Mammary epithelial cell (primary cell): ENCODE results near the gene BRD3OS.

Source experiments
- CTCF ChIP-seq, 2 donors: IDR thresholded peaks in 1 of 2; conservative IDR thresholded peaks in 1 of 2; 2 replicates each; pipeline ENCODE4 v1.5.1; 2011 to 2012; ENCODE audit warnings: inconsistent platforms in 2 of 2, low read length in 2 of 2, mild to moderate bottlenecking in 2 of 2, control low read depth in 1 of 2, low read depth in 1 of 2; ENCODE audit not compliant: insufficient read depth in 1 of 2; ENCODE audit errors: extremely low read depth in 1 of 2
- EZH2 ChIP-seq: IDR thresholded peaks from 2 replicates; pipeline ENCODE4 v1.6.1; 2012; ENCODE audit warnings: low read length, inconsistent platforms, borderline replicate concordance

- TF ChIP-seq CTCF (conservative IDR thresholded peaks at IDR 0.05 in 1 of 2, IDR thresholded peaks at IDR 0.05 in 1 of 2; ENCODE audit: extremely low read depth in 1 of 2, insufficient read depth in 1 of 2, low read depth in 1 of 2, low read length in 2 of 2) = no peak
- no peak for TF ChIP-seq EZH2
These were observed 14.3 kb downstream of the BRD3OS start for GRCh38 chr9:134039386-134040175.
